K562 (cell line): ENCODE data around the gene ATP8B4. TPM values are rescaled to one million over a fixed set of nuclear protein-coding genes. Genes with fewer than 3 reads are reported as not detected.

Source experiments
- CAMTA2 ChIP-seq: fragments of 250-450 bp; sonication (Bioruptor Pico); conservative IDR thresholded peaks from 2 replicates; pipeline ENCODE4 v1.5.1; 2022
- DEAF1 ChIP-seq: fragments of 450-650 bp; formaldehyde crosslinking; IDR thresholded peaks from 2 replicates; pipeline ENCODE4 v1.4.0; 2020; ENCODE audit warnings: mild to moderate bottlenecking, moderate library complexity
- KLF1 ChIP-seq: fragments of 450-650 bp; IDR thresholded peaks from 2 replicates; pipeline ENCODE4 v1.6.1; 2016; ENCODE audit warnings: missing genetic modification characterization, missing compliant biosample characterization
- NFIC ChIP-seq: fragments of 450-650 bp; IDR thresholded peaks from 2 replicates; pipeline ENCODE4 v1.6.1; 2017; ENCODE audit warnings: mild to moderate bottlenecking, inconsistent platforms
- NR0B1 ChIP-seq: fragments of 450-650 bp; IDR thresholded peaks from one replicate; pipeline ENCODE4 v1.6.1; 2018; ENCODE audit warnings: mild to moderate bottlenecking, moderate library complexity; ENCODE audit not compliant: partially characterized antibody
- NR4A1 ChIP-seq, 2 experiments: fragments of 250-450 bp in 1 of 2; fragments of 450-650 bp in 1 of 2; sonication (Bioruptor Pico) in 1 of 2; IDR thresholded peaks; 2 replicates each; pipeline versions ENCODE4 v1.4.0 to v1.6.1; 2016 to 2020; ENCODE audit warnings: mild to moderate bottlenecking in 2 of 2, missing compliant biosample characterization in 1 of 2, missing genetic modification characterization in 1 of 2, moderate library complexity in 1 of 2
- PHF21A ChIP-seq: fragments of 450-650 bp; IDR thresholded peaks from 2 replicates; pipeline ENCODE4 v1.6.1; 2017; ENCODE audit warnings: low read depth, borderline replicate concordance
- REST ChIP-seq, 2 experiments: fragments of 450-650 bp; formaldehyde crosslinking in 1 of 2; IDR thresholded peaks; 2 replicates each; pipeline versions ENCODE4 v1.4.0 to v1.6.1; 2014 to 2020; ENCODE audit warnings: mild to moderate bottlenecking in 2 of 2, borderline replicate concordance in 1 of 2, low read depth in 1 of 2
- SMAD1 ChIP-seq: fragments of 150-350 bp; IDR thresholded peaks from 2 replicates; pipeline ENCODE4 v1.6.1; 2014; ENCODE audit warnings: low read length, low read depth; ENCODE audit not compliant: partially characterized antibody
- SMARCC2 ChIP-seq: fragments of 450-650 bp; IDR thresholded peaks from 2 replicates; pipeline ENCODE4 v1.6.1; 2017; ENCODE audit warnings: antibody characterized with exemption, moderate library complexity, mild to moderate bottlenecking, low read depth
- SP2 ChIP-seq: IDR thresholded peaks from 2 replicates; pipeline ENCODE4 v1.6.1; 2011; ENCODE audit warnings: mild to moderate bottlenecking, low read depth, low read length, moderate library complexity; ENCODE audit not compliant: poor library complexity, severe bottlenecking; ENCODE audit errors: extremely low read depth
- SPI1 ChIP-seq: IDR thresholded peaks from 2 replicates; pipeline ENCODE4 v1.6.1; 2011; ENCODE audit warnings: low read depth, low read length, control low read depth, borderline replicate concordance
- SREBF1 ChIP-seq: fragments of 150-350 bp; IDR thresholded peaks from 2 replicates; pipeline ENCODE4 v1.6.1; 2014; ENCODE audit warnings: antibody characterized with exemption, low read depth, low read length, borderline replicate concordance
- ZNF274 ChIP-seq: IDR thresholded peaks from 2 replicates; pipeline ENCODE4 v1.6.1; 2011; ENCODE audit warnings: low read depth, mild to moderate bottlenecking, low read length, moderate library complexity, borderline replicate concordance
- polyA plus RNA-seq, 8 experiments: library from polyadenylated mRNA; depleted of rRNA in 4 of 8; stranded (reverse) in 5 of 8; unstranded in 3 of 8; fragments of >200 nt; fragmentation: Nextera tagmentation in 2 of 8; fragmentation: Illumina TruSeq in 1 of 8; extraction: Ambion mirVana in 2 of 8; extraction: Trizol in 1 of 8; gene quantifications; 2 replicates each; pipeline versions ENCODE4 v1.2.1 to v1.2.3, GENCODE V29; 2011 to 2014; ENCODE audit warnings: inconsistent platforms in 1 of 8, missing spikeins in 1 of 8
- total RNA-seq, 7 experiments: library from RNA; depleted of rRNA in 6 of 7; stranded (reverse); fragments of >200 nt in 6 of 7; fragmentation: Illumina TruSeq in 2 of 7; extraction: Trizol in 2 of 7; gene quantifications; 2 replicates each; pipeline versions ENCODE4 v1.2.1 to v1.2.3, GENCODE V29; 2011 to 2021; ENCODE audit warnings: low replicate concordance in 1 of 7

The ATP8B4 gene
- total and polyA plus RNA-seq, 9 of the 15 experiments (the other 6 are each of a cell fraction or from before 2014, with no cell fraction given): 0.14 to 2.5 (median 0.44) TPM

GRCh38 chr15:50128266-50128665 lies 9.2 kb upstream of the ATP8B4 start (continued):
- TF ChIP-seq REST (IDR thresholded peaks at IDR 0.05; ENCODE audit: borderline replicate concordance): peak; percentile 30; the same call in 1 of the 2 replicates
- no peak for TF ChIP-seq REST (CRISPR knock-in tag; IDR thresholded peaks at IDR 0.05; ENCODE audit: low read depth)
- no peak for TF ChIP-seq NR4A1 (CRISPR knock-in tag; IDR thresholded peaks at IDR 0.05)
- no peak for TF ChIP-seq NR4A1 (tag; IDR thresholded peaks at IDR 0.05)
- no peak for TF ChIP-seq SMAD1
- TF ChIP-seq SPI1: peak; percentile 78; the same call in 1 of the 2 replicates
- peak; percentile 91 for TF ChIP-seq NFIC
- TF ChIP-seq CAMTA2 (CRISPR knock-in tag): no peak
- TF ChIP-seq SMARCC2: no peak
- TF ChIP-seq PHF21A: no peak
- no peak for TF ChIP-seq NR0B1
- TF ChIP-seq SP2: no peak
- no peak for TF ChIP-seq KLF1 (tag)
- no peak for TF ChIP-seq DEAF1 (CRISPR knock-in tag)
- no peak for TF ChIP-seq SREBF1
- no peak for TF ChIP-seq ZNF274
